ENCODE results near the gene FAM217B.
A peak's percentile ranks its signal among the peaks of the same experiment; 100 is the strongest.

The FAM217B gene

DNA sequence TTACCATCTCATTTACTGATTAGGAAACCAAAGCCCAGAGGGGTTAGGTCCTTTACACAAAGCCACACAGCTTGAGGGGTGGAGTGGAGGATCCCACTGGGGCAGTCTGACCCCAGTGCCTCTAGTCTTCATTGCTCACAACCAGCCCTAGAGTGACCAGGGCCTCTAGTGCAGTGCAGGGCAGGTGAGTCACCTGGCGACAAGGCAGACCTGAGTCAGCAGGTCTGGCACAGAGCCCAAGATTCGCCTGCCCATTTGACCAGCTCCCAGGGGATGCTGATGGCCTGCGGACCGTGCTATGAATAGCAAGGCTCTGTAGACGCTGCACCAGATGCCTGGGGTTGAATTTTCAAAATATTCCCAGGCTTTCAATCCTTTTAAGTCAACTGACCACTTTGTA lies 48.0 kb downstream of the FAM217B start:
- Histone ChIP-seq H3K4me1 (ENCODE audit: control insufficient read depth in 2 of 2, insufficient read depth in 2 of 2, low read length in 2 of 2) (no peaks in the 10 kb centered on the region), H3K27me3 (ENCODE audit: control insufficient read depth in 2 of 2, insufficient read depth in 2 of 2, low read length in 2 of 2) (no peaks in the 10 kb centered on the region), H3K9ac (ENCODE audit: low read depth in 1 of 2, low read length in 2 of 2) (no peak overlapping the region)

DNA sequence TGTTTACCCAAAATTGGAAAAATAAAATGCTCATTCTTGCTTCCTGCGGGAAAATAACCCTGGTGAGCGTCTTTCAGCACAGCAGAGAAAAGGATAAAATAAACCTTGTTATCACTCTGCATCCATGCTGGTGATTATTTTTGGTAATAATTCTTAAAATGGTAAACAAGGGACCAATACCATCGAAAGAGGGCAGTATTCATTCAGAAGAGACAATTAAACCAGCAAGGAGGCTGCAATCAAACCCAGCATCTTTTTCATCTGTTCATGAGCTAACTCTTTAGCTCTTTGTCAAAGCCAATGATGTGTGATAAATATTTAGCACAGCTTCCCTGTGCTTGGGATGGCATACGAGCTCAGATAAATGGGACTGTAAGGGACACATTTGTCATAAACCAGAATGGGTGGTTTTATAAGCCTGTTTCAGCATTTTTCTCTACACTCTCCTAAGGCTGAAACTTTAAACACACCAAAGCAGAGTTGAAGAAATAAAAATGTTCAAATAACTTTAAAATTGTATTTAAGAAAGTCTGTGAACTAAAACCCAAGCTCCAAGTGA lies 52.4 kb downstream of the FAM217B start:
- Histone ChIP-seq H3K4me3 (ENCODE audit: low read length in 2 of 2) (no peak overlapping the region), H3K36me3 (ENCODE audit: control insufficient read depth in 2 of 2, insufficient read depth in 2 of 2, low read length in 2 of 2) (no peaks in the 10 kb centered on the region)

More for the DNA sequence above, 48.0 kb downstream of the FAM217B start:
- no peaks in the 10 kb centered on the region for H3K36me3 ChIP-seq (ENCODE audit: control insufficient read depth in 2 of 2, insufficient read depth in 2 of 2, low read length in 2 of 2)
- no peak overlapping the region for H3K4me3 ChIP-seq (ENCODE audit: low read length in 2 of 2)
- H3K9me3 ChIP-seq (ENCODE audit: control insufficient read depth in 2 of 2, low read length in 2 of 2) = no peaks in the 10 kb centered on the region
- no peak overlapping the region for H3K27ac ChIP-seq (ENCODE audit: low read depth in 2 of 2, low read length in 2 of 2)

DNA sequence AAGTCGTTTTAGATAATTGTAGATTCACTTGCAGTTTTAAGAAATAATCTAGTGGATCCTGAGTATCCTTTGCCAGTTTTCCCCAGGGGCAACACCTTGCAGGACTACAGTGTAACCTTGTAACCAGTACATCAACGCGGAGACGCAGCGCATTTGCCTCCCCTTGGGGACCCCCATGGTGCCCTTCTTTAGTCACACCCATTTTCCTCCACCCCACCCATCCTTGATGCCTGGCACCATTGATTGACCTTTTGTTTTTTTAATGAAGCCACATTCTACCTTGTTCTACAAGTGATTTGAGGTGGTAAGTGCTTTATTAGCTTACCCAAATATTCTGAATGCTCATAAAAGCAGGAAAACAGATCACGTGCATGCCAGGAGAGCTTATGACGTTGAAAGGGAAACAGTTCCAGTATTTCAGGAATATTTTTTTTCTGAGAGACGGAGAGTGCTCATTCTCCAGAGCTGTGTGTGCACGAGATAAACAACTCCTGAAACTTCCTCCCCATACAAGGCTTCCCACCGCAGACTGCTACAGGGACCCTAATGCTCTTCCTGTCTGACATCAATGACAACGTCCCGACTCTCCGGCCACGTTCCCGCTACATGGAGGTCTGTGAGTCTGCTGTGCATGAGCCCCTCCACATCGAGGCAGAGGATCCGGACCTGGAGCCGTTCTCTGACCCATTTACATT lies 53.7 kb downstream of the FAM217B start:
- H3K27me3 ChIP-seq (ENCODE audit: control insufficient read depth in 2 of 2, insufficient read depth in 2 of 2, low read length in 2 of 2) = no peaks in the 10 kb centered on the region
- no peaks in the 10 kb centered on the region for H3K4me1 ChIP-seq (ENCODE audit: control insufficient read depth in 2 of 2, insufficient read depth in 2 of 2, low read length in 2 of 2)
- peak overlapping the region in 1 of 2 donors; percentile 1 for H3K4me3 ChIP-seq (ENCODE audit: low read length in 2 of 2)
- no peaks in the 10 kb centered on the region for H3K9me3 ChIP-seq (ENCODE audit: control insufficient read depth in 2 of 2, low read length in 2 of 2)
- no peak overlapping the region for H3K27ac ChIP-seq (ENCODE audit: low read depth in 2 of 2, low read length in 2 of 2)
- no peaks in the 10 kb centered on the region for H3K36me3 ChIP-seq (ENCODE audit: control insufficient read depth in 2 of 2, insufficient read depth in 2 of 2, low read length in 2 of 2)
- no peak overlapping the region for H3K9ac ChIP-seq (ENCODE audit: low read depth in 1 of 2, low read length in 2 of 2)

More for the DNA sequence above, 52.4 kb downstream of the FAM217B start:
- no peak overlapping the region for H3K27ac ChIP-seq (ENCODE audit: low read depth in 2 of 2, low read length in 2 of 2)
- H3K9ac ChIP-seq (ENCODE audit: low read depth in 1 of 2, low read length in 2 of 2) = no peak overlapping the region
- no peaks in the 10 kb centered on the region for H3K27me3 ChIP-seq (ENCODE audit: control insufficient read depth in 2 of 2, insufficient read depth in 2 of 2, low read length in 2 of 2)
- H3K4me1 ChIP-seq (ENCODE audit: control insufficient read depth in 2 of 2, insufficient read depth in 2 of 2, low read length in 2 of 2) = no peaks in the 10 kb centered on the region
- no peaks in the 10 kb centered on the region for H3K9me3 ChIP-seq (ENCODE audit: control insufficient read depth in 2 of 2, low read length in 2 of 2)

DNA sequence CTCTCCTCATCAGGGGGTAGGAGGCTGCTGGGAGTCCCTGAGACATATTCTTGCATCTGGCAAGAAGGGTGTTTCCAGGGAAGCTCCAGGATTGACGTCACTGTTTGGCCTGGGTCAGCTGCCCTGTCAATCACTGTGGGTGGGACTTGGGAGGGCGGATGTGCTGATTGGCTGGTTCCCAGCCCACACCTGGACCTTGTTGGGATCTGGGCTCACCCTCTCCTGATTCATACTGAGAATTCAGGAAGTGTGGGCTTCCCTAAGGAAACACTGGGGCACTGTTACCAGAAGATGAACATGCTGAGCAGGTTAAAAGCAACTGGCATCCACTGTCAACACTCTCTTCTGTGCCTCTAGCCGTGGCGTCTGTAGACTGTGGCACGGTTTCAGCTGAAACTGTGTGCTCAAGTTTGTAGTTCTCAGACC lies 54.5 kb downstream of the FAM217B start:
- H3K4me3 ChIP-seq (ENCODE audit: low read length in 2 of 2) = no peak overlapping the region
- H3K27ac ChIP-seq (ENCODE audit: low read depth in 2 of 2, low read length in 2 of 2) = no peak overlapping the region

DNA sequence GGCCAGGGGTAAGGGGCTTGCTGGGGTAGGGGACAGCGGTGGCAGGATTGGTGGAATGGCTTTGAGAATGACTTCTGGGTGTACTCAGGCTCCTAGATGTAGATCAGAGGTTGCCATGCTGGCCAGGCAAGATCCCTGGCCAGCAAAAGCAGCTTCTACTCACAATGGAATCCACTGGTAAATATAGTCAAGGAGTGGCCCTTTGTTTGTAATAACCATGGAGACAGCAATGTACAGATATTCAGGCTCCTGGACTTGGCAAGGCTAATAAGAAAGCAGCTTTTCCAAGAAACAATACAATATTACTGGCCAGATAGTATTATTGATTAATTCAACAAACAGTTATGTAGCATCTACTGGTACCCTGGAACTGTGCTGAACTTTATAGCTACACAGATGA lies 55.9 kb downstream of the FAM217B start:
- H3K9me3 ChIP-seq (ENCODE audit: control insufficient read depth in 2 of 2, low read length in 2 of 2) = no peaks in the 10 kb centered on the region
- no peak overlapping the region for H3K4me3 ChIP-seq (ENCODE audit: low read length in 2 of 2)
- H3K9ac ChIP-seq (ENCODE audit: low read depth in 1 of 2, low read length in 2 of 2) = no peak overlapping the region
- no peak overlapping the region for H3K27ac ChIP-seq (ENCODE audit: low read depth in 2 of 2, low read length in 2 of 2)
- H3K36me3 ChIP-seq (ENCODE audit: control insufficient read depth in 2 of 2, insufficient read depth in 2 of 2, low read length in 2 of 2) = no peaks in the 10 kb centered on the region
- no peaks in the 10 kb centered on the region for H3K4me1 ChIP-seq (ENCODE audit: control insufficient read depth in 2 of 2, insufficient read depth in 2 of 2, low read length in 2 of 2)
- no peaks in the 10 kb centered on the region for H3K27me3 ChIP-seq (ENCODE audit: control insufficient read depth in 2 of 2, insufficient read depth in 2 of 2, low read length in 2 of 2)

More for the DNA sequence above, 54.5 kb downstream of the FAM217B start:
- Histone ChIP-seq H3K27me3 (ENCODE audit: control insufficient read depth in 2 of 2, insufficient read depth in 2 of 2, low read length in 2 of 2) (no peaks in the 10 kb centered on the region), H3K9ac (ENCODE audit: low read depth in 1 of 2, low read length in 2 of 2) (no peak overlapping the region), H3K36me3 (ENCODE audit: control insufficient read depth in 2 of 2, insufficient read depth in 2 of 2, low read length in 2 of 2) (no peaks in the 10 kb centered on the region), H3K4me1 (ENCODE audit: control insufficient read depth in 2 of 2, insufficient read depth in 2 of 2, low read length in 2 of 2) (no peaks in the 10 kb centered on the region), H3K9me3 (ENCODE audit: control insufficient read depth in 2 of 2, low read length in 2 of 2) (no peaks in the 10 kb centered on the region)

DNA sequence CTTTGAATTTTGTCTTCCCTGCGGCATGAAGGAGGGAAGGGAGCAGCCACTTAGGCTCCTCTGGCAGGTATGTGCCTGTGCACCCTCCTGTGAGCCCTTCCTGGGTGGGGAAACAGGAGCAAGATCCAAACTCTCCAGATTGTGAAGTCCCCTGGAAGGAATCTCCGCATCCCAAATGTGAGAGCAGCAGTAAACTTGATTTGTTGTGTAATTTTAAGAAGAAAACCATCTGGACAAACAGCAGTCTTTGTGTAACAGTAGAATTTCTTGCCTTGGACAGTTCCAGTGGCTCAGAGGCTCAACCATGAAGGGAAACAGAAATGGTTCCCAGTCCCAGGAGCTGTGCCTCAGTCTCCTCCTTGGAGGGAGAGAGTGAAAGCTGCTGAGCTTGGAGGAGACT lies 57.7 kb downstream of the FAM217B start:
- H3K4me3 ChIP-seq (ENCODE audit: low read length in 2 of 2) = no peak overlapping the region
- H3K9ac ChIP-seq (ENCODE audit: low read depth in 1 of 2, low read length in 2 of 2) = no peak overlapping the region
- H3K4me1 ChIP-seq (ENCODE audit: control insufficient read depth in 2 of 2, insufficient read depth in 2 of 2, low read length in 2 of 2) = no peaks in the 10 kb centered on the region
- H3K27me3 ChIP-seq (ENCODE audit: control insufficient read depth in 2 of 2, insufficient read depth in 2 of 2, low read length in 2 of 2) = no peaks in the 10 kb centered on the region
- H3K36me3 ChIP-seq (ENCODE audit: control insufficient read depth in 2 of 2, insufficient read depth in 2 of 2, low read length in 2 of 2) = no peaks in the 10 kb centered on the region
- H3K27ac ChIP-seq (ENCODE audit: low read depth in 2 of 2, low read length in 2 of 2) = no peak overlapping the region
- H3K9me3 ChIP-seq (ENCODE audit: control insufficient read depth in 2 of 2, low read length in 2 of 2) = no peaks in the 10 kb centered on the region
